Measurements from ENCODE around the gene BICDL2.
A peak's percentile ranks its signal among the peaks of the same experiment; 100 is the strongest.

Gene BICDL2

DNA sequence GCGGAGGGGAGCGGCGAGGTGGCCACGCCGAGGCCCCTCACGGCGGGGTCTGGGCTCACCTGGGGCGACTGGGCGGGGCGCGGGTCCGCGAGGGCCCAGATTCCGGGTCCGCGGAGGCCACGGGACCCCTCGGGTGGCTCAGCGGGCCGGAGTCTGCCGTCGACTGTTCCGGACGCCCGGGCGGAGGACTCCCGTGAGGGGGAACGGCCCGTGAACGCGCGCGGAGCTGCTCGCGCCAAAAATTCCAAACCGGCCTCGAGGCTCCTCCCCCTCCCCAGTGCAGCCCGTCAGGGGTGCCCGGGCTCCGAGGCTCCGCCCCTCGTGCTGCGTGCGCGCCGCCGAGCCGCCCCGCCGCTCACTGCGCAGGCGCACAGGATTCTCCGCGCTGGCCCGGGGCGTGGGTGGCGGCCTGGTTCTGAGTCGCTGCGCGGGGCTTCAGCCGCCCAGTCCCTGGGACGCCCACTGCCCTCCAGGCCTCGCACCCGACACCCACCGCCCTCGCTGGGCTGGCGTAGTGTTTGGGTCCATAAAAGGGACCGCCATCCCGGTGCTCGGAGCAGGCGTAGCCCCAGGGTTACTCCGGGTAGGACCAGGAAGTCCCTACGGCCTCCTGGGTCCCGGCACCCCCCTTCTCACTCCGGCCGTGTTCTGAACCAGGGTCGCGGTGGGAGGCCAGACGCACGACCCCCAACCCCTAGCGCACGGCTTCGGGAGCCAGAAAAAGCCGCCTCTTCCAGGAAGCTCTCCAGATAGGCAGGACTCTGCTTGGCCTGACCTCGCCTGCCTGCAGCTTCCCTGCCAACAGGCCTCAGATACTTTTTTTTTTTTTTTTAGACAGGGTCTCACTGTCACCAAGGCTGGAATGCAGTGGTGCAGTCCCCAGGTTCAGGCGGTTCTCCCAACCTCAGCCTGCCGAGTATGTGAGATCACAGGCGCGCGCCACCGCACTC lies 56.2 kb downstream of the BICDL2 start, which contains the start of gene PKMYT1:
PKMYT1 (minus strand) TSS at position 220 of the 950 bp plus-strand sequence. CDS start 789 bp downstream, outside the sequence.
- H3K9ac ChIP-seq (ENCODE audit: low read length) = peak within 1 kb of the TSS; percentile 91
- H3K27ac ChIP-seq (ENCODE audit: low read depth, low read length) = peak within 1 kb of the TSS; percentile 84
- H3K27me3 ChIP-seq (ENCODE audit: control insufficient read depth, insufficient read depth, low read length) = no peaks in the 10 kb centered on the region
- H3K9me3 ChIP-seq (ENCODE audit: control insufficient read depth, insufficient read depth, low read depth, low read length) = no peaks in the 10 kb centered on the region
- H3K36me3 ChIP-seq (ENCODE audit: control insufficient read depth, insufficient read depth, low read length) = peaks cover 27% of the 10 kb centered on the region
- peak within 1 kb of the TSS; percentile 86 for H3K4me3 ChIP-seq (ENCODE audit: low read depth, low read length)
- H3K4me1 ChIP-seq (ENCODE audit: control insufficient read depth, insufficient read depth, low read length) = peaks cover 32% of the 10 kb centered on the region

DNA sequence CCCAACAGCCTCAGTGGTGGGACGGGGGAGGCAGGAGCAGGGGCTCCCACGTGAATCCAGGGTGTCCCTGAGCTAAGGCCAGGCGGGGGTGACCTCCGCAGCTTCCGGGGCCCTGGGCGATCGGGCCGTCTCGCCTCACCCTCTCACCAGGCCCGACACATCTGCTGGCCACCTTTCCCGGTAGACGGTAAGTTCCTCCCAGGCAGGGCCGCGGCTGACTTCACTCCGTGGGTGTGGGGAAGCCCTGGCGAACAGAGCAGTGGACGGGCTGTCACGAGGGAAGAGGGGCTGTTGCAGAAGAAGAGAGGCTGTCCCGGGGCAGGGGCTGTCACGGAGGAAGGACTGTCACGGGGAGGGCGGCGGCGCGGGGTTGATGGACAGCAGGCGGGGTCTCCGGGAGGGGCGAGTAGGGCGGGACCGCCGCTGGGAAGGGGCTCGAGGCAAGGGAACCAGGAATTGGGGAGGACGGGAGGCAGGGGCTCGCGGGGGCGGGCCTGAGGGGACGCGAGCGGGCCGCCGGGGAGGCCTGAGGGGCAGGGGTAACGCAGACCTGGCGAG lies 57.0 kb downstream of the BICDL2 start:
- Histone ChIP-seq H3K4me3 (ENCODE audit: low read depth, low read length) (peak overlapping the region; percentile 86), H3K27ac (ENCODE audit: low read depth, low read length) (peak overlapping the region; percentile 84), H3K27me3 (ENCODE audit: control insufficient read depth, insufficient read depth, low read length) (no peaks in the 10 kb centered on the region), H3K9ac (ENCODE audit: low read length) (peak overlapping the region; percentile 91), H3K36me3 (ENCODE audit: control insufficient read depth, insufficient read depth, low read length) (peaks cover 34% of the 10 kb centered on the region), H3K4me1 (ENCODE audit: control insufficient read depth, insufficient read depth, low read length) (peaks cover 32% of the 10 kb centered on the region), H3K9me3 (ENCODE audit: control insufficient read depth, insufficient read depth, low read depth, low read length) (no peaks in the 10 kb centered on the region)
